Stimulated activated CD4-positive, alpha-beta T cell treated with anti-CD3 and anti-CD28 coated beads, Interleukin-12 subunit alpha, Interleukin-12 subunit beta, amount 100 ng/mL, for 24 hours (primary cell): ENCODE measurements around the gene ZNF516.
A peak's percentile ranks its signal among the peaks of the same experiment; 100 is the strongest.

Experiments
- DNase-seq, 2 experiments: peaks; one replicate each; pipeline ENCODE4 v3.0.0-alpha.2; 2020; ENCODE audit warnings: low read depth in 2 of 2

The ZNF516 gene

DNA sequence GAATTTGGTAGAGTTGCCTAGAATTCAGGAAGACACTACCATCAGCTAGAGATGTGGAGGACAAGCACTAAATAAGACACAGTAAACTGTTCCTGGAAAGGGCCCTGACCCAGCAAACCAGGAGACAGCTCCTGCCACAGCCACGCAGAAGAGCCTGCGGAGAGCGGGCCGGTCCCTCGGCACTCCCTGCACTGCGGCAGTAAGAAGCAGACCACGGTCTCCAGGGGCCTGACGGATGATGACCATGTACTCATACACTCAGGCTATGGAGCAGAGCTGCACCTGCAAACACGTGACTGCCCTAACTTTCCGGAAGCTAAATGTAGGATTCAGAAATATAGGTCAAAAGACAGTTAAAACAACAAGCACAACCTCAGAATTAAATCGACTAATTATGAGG is 72.9 kb downstream of the ZNF516 start:
- no peak for DNase-seq

DNA sequence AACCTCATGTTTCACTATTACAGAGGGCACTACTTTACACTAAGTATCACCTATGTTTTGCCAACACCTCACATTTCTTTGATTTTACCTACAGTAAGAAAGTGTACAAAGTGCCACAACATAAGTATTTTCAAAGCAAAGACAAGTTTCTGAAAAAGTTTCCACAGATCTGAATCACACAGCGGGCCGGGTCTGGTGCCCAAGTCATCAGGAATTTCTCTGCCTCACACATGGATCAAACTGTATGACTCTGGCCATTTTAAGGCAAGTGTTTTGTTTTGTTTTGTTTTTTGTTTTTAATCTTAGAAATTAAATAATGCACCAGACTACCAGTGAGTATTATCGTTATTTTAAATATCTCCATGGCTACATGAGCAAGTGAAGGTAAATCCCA is 73.4 kb downstream of the ZNF516 start:
- DNase-seq: no peak

DNA sequence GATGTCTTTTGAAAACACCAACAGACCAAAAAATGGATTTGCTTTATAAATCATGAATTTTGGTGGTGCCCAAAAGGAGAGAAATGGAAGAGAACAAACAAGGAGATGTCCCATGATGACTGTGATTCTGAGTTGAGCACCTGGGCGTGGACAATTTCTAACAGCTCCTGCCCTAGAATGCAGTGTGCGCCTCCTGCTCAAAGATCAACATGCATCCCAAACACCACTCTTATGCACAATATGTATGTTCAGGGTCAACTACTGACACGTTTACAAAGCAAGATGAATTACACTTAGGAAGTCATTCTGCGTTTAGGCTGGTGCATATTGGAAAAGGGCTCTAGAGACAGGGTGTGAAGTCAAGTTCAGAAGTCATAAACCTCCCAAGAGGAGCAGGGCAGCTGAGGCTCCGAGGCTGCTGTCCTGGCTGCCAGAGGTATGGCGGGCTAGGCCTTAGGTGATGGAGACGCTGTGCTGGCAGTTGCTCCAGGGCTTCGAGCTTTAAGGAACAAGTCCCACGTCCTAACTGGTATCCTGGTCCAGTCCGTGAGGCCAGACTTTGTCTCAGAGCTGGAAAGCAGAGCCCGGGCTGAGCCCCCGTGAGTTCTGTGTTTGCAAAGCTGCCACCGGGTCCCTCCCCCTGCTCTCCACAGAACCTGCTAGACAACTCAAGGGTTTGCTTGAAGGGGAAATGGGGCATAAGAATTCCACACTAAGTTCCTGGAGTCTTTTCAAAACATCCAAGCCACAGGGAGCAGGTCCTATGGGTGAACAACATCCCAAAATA is 74.0 kb downstream of the ZNF516 start:
- DNase-seq: no peak

DNA sequence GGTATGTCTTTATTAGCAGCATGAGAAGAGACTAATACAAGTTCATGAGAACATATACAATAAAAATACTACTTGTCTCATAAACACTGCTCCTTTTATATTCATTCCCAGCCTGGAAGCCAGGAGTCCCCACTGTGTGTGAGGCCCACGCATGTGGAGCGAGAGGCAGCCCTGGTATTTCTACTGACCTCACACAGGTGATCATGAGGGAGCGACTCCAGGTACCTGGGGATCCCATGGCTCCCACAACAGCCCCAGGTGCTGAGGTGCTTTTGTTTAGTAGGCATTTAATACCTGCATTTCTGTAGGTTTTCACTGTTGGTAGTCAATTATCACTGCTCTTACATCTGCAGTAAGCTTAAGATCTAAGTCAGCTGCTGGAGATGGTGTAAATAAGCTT is 75.2 kb downstream of the ZNF516 start:
- no peak for DNase-seq

DNA sequence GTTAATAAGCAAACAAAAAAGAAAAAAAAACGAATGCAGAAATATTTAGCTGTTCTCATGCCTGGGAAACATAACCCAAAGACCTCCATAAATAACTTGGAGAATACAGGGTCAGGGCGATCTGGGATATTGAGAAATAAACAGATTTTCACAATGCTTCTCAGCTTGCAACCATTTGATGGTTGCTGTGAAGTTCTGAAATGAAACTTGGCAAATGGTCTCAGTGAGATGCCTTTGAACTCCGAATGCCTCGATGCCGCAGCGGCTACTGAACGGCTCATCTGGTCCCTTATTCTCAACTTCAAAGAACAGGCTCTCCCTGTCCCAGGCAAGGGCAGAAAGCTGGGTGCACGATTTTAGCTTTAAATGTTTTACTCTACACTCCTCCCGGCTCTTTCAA is 78.1 kb downstream of the ZNF516 start:
- DNase-seq: no peak

DNA sequence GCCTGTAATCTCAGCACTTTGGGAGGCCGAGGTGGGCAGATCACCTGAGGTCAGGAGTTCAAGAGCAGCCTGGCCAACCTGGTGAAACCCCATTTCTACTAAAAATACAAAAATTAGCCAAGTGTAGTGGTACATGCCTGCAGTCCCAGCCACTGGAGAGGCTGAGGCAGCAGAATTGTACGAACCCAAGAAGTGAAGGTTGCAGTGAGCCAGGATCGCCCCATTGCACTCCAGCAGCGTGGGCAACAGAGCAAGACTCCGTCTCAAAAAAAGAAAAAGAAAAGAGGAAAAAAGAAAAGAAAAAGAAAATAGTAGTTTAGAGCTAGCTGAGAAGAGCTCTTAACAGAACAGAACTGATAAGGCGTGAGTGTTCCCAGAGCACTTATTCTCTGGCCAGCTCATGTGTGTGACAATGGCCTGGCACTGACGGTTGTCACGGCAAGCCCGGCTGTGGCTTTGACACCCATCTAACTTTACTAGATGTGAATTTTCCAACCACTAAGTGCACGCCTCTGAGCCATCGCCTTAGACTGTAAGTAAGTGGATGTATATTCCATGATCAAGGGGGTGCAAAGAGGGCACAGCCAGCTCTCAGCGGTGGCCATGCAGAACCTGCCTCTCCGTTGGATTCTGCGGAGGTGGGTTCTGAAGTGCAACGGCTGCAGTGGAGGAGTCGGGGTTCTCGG is 80.0 kb downstream of the ZNF516 start:
- no peak for DNase-seq

DNA sequence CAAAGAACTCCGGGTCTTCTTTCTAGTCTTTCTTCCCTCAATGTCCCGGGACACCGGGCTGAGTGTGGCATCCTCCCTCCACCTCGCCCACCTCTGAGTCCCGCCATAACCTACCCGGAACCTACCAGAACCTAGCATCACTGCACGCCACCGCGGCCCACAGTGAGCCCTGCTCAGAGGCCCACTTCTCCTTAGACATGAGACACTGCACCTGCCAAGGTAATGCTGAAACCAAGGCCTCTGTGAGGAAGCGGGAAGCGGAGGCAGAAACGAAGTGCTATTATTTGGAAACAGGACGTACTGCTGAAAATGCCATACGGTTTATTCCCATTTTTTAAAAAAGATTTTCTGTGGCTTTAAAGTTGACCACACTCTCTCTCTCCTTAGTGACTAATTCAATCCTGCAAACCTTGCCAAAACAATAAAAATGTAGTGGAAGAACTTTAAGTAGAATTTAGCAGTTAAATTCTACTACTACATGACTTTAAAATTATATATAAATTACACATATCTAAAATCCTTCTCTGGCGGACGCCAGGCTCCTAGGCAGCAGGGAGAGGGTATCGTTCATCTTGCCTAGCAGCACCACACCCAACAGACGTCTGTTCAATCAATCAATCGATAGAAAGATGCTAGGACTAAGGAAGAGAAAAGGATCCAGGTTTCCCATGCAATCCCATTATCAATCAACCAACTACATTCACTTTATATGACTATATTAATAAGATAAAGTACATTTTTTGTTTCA is 82.0 kb downstream of the ZNF516 start:
- no peak for DNase-seq

DNA sequence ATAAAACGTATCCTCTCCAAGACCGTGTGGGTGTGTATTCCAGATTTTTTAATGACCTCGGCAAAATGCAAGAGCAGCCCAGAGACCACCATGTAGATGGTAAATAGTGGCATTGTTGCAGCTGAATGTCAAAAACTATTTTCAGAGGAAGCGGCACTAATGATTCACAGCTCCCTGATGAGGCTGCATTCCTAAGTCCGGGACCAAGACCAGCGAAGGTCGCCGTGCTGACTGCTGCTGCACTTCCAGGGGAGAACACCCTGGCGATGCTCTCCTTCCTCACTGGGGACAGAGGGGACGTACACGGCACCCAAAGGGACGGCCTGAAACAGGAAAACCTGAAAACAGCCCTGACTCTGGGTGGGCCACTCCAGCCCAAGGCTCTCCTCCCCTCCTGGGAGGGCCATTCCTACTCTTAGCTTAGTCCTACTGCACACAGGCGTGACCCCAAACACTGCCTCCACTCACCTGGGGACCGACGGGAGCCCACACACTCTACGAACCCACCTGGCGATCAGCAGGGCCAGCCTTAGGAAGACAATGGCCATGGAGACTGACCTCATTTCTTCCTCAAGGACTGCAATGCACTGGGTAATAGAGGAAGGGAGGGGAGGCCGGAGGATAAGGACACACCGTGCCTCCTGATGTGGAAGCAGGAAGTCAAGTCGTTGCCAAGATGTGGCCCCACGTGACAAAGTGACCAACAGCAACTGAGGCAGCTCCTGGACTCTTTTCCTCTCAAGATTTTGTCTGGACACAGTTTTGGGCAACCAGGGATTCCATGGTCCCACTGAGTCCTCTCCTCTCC is 82.8 kb downstream of the ZNF516 start:
- DNase-seq: no peak

DNA sequence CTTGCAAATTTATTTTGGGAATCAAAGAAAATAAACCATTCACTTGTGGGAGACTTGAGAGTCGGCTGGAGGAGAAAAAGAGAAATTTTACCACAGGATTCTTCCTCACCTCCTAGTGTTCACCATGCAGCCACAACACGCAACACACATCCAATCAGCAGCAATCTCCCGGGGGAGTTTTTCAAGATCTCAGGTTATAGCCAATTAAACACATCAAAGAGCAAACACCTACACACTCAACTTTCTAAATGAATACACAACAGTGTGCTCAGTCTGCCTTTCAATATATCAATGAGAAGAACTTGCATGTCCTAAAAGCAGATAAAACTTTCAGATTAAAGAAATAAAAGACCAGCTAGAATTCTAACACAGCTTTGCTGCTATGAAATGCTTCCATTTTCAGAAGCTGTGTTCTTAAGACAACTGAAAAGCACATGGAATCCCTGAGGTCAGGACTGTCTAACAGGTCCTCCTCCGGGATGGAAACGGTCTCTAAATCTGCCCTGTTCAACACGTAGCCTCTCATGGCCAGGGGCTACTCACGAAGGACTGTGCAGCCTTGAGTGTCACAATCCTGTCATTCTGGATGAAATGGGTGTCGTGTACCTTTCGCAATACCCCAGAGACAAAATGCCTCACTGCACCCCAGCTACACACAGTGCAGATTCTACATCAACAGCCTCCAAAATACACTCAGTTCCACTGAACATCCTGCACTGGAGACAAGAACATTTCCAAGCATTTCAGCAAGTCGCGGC is 84.2 kb downstream of the ZNF516 start:
- peak in 1 of 2 experiments; percentile 13 for DNase-seq

DNA sequence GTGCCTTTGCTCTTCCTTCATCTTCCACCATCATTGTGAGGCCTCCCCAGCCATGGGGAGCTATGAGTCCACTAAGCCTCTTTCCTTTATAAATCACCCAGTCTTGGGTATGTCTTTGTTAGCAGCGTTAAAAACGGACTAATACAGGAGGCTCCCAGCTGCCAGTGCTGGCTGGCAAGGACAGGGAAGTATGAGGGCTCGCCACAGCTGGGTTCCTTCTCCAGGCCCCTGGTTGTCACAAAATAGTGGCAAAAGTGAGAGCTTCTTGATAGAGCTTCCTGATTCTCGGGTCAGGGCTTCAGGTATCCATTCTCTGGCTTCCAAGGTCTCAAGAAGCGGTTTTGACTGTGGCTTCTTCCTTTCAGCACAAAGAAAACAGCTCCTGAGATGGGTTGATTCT is 85.0 kb downstream of the ZNF516 start:
- no peak for DNase-seq

DNA sequence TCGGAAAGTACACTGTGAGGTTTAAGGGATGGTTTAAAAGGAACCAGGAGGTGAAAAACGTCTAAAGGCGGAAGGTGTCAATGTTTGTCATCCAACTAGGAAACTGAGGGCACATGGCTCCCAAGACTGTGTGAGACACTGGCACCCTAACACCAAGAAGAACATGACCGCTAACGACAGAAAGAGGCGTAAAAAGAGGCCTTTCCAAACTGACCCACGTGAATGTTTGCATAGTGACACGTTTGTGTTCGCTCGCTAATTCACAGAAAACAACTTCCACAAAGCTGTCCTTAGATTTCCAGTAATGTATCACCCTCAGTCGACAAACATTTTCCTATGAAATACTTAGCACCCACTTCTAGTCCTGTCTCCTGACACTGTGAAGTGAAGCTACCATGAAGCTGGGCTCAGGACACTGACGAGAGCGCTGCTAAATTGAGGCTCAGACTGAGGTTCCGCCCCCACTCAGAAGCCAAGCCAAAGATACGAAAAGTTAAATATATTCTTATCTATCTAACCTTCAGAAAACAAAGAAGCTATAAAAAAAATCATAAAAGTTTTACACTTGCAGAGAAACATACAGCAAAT is 86.5 kb downstream of the ZNF516 start:
- DNase-seq: no peak

DNA sequence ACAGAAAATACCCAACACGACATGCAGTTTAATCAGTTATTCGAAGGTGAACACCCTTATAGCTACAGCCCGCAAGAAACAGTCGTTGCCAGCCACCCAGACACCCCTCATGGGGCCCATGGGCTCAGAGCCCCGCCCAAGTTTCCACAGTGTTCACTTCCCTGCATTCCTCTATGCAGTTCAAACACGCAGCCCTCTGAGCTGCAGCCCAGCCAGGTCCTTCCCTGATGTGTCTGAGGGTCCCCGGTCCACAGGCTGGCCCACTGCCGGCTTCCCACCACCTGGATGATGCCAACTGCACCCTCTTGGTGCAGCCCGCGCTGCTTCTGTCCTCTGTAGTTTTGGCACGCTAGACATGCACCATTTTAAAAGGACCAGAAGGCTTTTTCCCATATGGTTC is 87.4 kb downstream of the ZNF516 start:
- DNase-seq: no peak

DNA sequence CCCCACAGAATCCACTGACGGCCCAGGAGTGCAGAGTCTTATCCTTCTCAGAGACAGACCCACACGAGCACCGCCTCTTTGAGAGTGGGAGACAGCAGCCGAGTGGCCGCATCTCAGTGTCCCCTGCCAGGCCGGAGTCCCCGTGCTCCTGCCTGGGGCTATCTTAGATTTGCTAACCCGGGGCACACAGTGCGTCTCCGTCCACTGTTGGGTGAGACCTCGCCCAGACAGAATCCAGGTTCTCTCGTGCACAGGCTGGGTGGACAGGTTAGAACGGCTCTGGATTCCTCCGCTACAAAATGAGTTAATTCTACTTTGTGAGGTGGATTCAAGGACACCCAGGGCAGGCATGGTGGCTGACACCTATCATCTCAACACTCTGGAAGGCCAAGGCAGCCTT is 88.3 kb downstream of the ZNF516 start:
- DNase-seq: no peak

DNA sequence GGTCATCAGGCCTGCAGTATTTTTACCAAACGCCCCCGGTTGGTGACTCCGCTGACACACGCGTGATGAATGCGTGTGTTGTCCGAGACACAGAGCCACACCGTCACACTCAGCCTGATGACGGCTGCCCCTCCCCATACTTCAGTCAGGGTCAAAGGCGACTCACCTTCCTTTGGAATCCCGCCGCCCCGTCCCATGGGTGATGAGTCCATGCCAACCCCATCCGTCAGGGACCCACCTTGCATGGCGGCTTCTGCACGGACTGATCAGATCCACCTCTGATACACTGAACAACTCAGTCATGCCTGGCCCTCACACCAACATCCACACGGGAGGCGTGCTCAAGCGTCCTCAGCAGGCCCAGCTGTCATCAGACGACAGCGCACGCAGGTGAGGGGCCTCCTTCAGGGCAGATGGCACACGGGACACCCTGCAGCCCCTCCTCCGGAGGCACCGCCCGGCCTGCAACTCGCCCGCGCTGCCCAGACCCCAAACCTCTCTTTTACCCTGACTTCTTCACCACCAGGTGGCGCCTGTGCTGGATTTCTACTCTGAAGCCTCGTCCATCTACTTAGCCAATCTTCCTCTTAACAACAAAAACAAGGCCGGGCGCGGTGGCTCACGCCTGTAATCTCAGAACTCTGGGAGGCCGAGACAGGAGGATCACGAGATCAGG is 89.2 kb downstream of the ZNF516 start:
- DNase-seq: no peak

DNA sequence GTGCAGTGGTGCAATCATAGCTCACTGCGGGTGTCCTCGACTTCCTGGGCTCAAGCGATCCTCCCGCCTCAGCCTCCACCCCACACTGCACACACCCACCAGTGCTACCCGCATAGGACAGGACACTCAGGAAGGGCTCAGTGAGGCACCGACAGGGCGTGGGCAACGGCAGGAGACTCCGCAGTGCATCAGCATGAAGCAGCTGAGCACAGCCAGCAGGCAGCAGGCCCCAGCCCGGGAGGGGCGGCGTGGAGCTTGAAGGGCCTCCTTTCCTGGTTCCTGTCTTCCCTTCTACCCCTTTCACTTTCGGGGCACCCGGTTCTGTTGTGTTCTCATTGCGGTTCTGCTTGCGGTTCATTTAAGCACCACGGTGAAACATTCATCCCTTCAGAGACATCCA is 89.8 kb downstream of the ZNF516 start:
- DNase-seq: no peak

DNA sequence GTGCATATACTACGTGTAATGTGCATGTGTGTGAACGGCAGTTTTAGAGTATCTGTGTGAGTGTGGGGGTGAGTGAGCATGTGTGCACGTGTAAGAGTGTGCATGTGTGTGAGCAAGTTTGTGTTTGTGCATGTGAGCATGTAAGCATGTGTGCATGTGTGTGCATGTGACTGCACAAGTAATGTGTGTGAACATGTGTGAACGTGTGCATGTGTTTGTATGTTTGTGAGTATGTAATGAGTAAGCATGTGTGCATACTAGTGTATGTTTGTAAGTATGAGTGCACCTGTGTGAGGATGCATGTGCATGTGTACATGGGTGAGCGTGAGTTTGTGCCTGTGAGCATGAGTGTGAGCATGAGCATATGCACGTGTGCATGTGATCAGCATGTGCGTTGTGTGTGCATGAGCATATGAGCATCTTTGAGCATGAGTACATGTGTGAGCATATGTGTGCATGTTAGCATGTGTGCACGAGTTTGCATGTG is 90.7 kb downstream of the ZNF516 start:
- no peak for DNase-seq

DNA sequence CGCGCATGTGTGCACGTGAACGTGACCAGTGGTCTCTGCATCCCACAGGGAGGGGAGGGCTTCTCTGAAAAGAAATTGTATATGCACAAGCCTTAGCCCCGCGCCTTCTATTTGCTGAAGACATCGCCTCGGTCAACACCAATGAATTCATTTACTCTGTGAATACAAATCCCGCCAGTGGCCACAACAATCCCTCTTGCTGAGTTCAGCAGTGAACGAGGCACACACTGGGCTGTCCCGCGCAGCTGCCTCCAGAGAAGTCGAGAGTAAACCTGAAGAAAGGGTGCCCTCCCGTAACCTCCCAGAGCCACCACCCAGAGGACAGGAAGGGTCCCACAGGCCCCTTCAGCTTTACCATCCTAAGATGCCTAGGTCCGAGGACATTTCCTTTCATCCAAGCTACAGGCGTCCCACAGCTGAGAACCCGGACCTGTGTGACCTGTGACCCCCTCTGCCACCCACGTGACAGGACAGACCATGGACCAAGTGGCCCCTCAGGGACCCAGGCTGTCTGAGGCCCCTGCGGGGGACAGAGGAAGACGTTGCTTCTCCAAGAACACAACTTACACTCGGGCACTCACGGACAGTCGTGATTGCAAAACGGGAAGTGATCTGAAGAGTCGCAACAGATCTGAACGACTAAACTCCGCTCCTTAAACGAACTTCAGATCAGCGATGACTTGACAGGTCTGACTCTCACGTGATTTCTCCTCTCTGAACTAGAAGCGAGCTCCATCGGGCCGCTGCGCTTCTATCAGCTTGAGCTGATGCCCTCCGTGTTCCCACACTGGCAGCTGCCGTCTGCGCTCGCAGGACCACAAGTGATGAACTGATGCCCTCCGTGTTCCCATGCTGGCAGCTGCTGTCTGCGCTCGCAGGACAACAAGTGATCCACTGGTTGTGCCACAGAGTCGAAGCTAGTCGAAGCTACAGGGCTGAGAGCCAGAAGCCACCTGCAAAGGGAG is 92.7 kb downstream of the ZNF516 start:
- DNase-seq: no peak

DNA sequence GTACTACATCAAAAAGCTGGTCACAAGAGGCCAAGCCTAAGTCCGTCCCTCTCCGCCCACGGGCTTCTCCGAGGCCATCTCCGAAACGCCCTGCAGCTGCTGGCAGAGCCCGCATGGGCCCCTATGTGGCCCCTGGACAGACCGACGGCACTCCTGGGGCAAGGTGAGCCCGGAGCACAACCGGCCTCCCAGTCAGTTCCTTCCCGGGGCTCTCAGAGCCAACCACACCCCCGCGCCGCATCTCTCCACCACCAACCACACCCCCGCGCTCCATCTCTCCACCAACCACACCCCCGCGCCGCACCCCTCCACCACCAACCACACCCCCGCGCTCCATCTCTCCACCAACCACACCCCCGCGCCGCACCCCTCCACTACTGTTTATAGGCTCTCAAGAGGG is 93.5 kb downstream of the ZNF516 start:
- no peak for DNase-seq
